ENCODE data around the gene GSTK1. TPM values are rescaled to one million over a fixed set of nuclear protein-coding genes. Genes with fewer than 3 reads are reported as not detected.

GSTK1 gene
- total RNA-seq, 4 donors from 2014 or later = 58.2 to 173 (median 86.9) TPM

DNA sequence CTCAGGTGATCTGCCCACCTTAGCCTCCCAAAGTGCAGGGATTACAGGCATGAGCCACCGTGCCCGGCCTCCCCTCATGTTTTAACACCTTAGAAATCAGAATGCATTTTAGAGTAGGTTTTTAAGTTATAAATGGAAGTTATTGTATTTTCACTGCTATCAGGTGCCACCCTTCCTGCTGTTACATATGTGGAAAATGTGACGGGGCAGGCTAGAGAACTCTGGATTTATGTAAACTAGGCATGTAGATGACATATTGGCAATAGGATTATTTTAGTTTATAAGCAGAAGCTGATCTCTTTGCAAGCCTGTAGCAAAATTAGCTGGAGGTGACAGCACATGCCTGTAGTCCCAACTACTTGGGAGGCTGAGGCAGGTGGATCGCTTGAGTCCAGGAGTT is 27.1 kb downstream of the GSTK1 start:
- Histone ChIP-seq H3K4me3 (no peak overlapping the region), H3K4me1 (peaks cover 6 to 8% of the 10 kb centered on the region in 2 donors), H3K36me3 (no peaks in the 10 kb centered on the region), H3K27ac (no peak overlapping the region), H3K9me3 (no peaks in the 10 kb centered on the region), H3K27me3 (no peaks in the 10 kb centered on the region)
- intact Hi-C loops (cut with DNase I; ENCODE audit: low total_unique reads) = no loop called here
- DNase-seq = no peak
- TF ChIP-seq POLR2A (IDR thresholded peaks at IDR 0.05) = no peak
- TF ChIP-seq, protein P1, sequence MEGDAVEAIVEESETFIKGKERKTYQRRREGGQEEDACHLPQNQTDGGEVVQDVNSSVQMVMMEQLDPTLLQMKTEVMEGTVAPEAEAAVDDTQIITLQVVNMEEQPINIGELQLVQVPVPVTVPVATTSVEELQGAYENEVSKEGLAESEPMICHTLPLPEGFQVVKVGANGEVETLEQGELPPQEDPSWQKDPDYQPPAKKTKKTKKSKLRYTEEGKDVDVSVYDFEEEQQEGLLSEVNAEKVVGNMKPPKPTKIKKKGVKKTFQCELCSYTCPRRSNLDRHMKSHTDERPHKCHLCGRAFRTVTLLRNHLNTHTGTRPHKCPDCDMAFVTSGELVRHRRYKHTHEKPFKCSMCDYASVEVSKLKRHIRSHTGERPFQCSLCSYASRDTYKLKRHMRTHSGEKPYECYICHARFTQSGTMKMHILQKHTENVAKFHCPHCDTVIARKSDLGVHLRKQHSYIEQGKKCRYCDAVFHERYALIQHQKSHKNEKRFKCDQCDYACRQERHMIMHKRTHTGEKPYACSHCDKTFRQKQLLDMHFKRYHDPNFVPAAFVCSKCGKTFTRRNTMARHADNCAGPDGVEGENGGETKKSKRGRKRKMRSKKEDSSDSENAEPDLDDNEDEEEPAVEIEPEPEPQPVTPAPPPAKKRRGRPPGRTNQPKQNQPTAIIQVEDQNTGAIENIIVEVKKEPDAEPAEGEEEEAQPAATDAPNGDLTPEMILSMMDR (IDR thresholded peaks at IDR 0.05) = no peak

DNA sequence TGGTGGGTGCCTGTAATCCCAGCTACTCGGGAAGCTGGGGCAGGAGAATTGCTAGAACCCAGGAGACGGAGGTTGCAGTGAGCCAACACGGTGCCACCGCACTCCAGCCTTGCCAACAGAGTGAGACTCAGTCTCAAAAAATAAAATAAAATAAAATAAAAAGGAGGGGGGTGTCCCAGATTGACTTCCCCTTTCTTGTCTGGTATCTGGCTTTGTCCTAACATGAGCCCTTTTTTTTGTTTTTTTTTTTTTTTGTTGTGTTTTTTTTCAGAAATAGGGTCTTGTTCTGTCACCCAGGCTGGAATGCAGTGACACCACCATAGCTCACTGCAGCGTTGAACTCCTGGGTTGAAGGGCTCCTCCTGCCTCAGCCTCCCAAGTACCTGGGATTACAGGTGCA is 29.6 kb downstream of the GSTK1 start:
- Histone ChIP-seq H3K4me3 (no peak overlapping the region), H3K4me1 (peaks cover 0 to 8% of the 10 kb centered on the region in 2 donors), H3K36me3 (no peaks in the 10 kb centered on the region), H3K9me3 (no peaks in the 10 kb centered on the region), H3K27ac (no peak overlapping the region), H3K27me3 (no peaks in the 10 kb centered on the region)
- intact Hi-C loops (cut with DNase I; ENCODE audit: low total_unique reads) = no loop called here
- no peak for DNase-seq
- TF ChIP-seq, protein P1 (IDR thresholded peaks at IDR 0.05) = no peak
- TF ChIP-seq POLR2A (IDR thresholded peaks at IDR 0.05) = no peak

DNA sequence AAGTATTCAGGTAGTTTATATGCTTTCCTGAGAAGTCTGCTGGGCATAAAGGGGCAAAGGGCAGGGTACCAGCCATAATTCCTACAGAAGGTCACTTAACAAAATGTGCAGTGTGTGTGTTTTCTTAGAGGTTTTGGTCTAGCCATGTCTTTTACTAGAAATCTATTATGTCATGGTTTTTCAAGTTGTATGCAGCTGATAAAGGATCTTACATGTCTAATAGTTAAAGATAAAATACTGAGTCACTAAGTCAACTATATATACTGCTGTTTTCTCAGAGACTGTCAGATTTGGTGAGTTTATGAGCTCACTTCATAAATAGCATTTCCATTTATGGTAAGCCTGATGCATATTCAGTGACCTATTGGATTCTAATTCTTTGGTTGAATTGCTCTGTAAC is 32.6 kb downstream of the GSTK1 start:
- no peak overlapping the region for H3K27ac ChIP-seq
- no peak for DNase-seq
- H3K9me3 ChIP-seq = no peaks in the 10 kb centered on the region
- intact Hi-C loops (cut with DNase I; ENCODE audit: low total_unique reads) = no loop called here
- H3K27me3 ChIP-seq = no peaks in the 10 kb centered on the region
- TF ChIP-seq, protein P1 (IDR thresholded peaks at IDR 0.05) = no peak
- no peak for TF ChIP-seq POLR2A (IDR thresholded peaks at IDR 0.05)
- no peaks in the 10 kb centered on the region for H3K36me3 ChIP-seq
- H3K4me1 ChIP-seq = peaks cover 0 to under 1% of the 10 kb centered on the region in 2 donors
- H3K4me3 ChIP-seq = no peak overlapping the region

DNA sequence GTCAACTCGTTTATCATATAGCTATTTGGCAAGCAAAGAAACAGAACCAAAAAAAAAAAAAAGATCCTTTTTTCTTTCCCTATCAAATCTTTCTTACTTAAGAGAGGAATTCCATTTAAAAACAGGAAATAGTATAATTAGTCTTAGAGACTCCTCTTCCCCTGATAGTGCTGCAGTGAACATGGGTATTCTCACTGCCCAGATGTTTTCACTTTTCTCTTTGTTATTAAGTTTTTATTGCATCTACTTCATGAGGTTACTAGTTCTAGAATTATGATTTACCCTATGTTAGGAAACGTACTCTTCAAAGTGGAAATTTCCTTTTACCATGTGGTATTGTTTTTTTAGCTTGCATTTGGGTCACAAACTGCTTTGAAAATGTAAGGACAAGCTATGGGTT is 33.4 kb downstream of the GSTK1 start:
- H3K9me3 ChIP-seq = no peaks in the 10 kb centered on the region
- peak overlapping the region in 1 of 2 donors; percentile 24 for H3K27ac ChIP-seq
- no peaks in the 10 kb centered on the region for H3K27me3 ChIP-seq
- H3K4me1 ChIP-seq = no peaks in the 10 kb centered on the region
- H3K36me3 ChIP-seq = no peaks in the 10 kb centered on the region
- intact Hi-C loops (cut with DNase I; ENCODE audit: low total_unique reads) = no loop called here
- no peak for TF ChIP-seq POLR2A (IDR thresholded peaks at IDR 0.05)
- TF ChIP-seq, protein P1 (IDR thresholded peaks at IDR 0.05) = no peak
- DNase-seq = no peak
- H3K4me3 ChIP-seq = no peak overlapping the region

DNA sequence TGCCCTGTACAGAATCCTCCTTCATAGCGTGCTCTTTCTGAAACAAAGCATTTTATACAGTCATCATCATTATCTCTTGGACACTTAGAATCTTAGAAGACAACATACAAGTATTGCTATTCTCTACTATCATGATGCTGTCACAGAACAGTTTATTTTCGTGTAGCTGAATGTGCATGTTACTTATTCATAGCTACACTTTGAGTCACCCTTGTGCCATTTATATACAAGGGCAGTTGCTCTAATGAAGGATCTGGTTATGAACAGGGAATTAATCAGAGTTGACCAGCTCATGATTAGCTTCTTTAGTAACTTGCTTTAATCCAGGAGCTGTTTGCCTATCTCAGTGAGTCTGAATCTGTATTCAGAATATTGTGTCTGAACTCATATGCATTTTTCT is 36.1 kb downstream of the GSTK1 start:
- Histone ChIP-seq H3K4me1 (no peaks in the 10 kb centered on the region), H3K36me3 (no peaks in the 10 kb centered on the region), H3K4me3 (no peak overlapping the region), H3K9me3 (no peaks in the 10 kb centered on the region), H3K27me3 (no peaks in the 10 kb centered on the region), H3K27ac (no peak overlapping the region)
- TF ChIP-seq POLR2A (IDR thresholded peaks at IDR 0.05) = no peak
- TF ChIP-seq, protein P1 (IDR thresholded peaks at IDR 0.05) = no peak
- intact Hi-C loops (cut with DNase I; ENCODE audit: low total_unique reads) = no loop called here
- no peak for DNase-seq

Data from uterus (tissue), 4 donors.